Nucleus accumbens (tissue), 56 donors: ENCODE results near the gene NPPC.
"Not testable (repeated sequence)": the region's sequence is repeated elsewhere in the genome, so short reads cannot be mapped to it uniquely, and the experiment has no call there.

ENCODE experiments used
- DNase-seq, 56 donors: peaks; one replicate each; lab custom pipeline; 2025; lab: John Stamatoyannopoulos, UW

NPPC gene

GRCh38 chr2:231894566-231895380 is 31.4 kb downstream of the NPPC start:
- no peak for DNase-seq

GRCh38 chr2:231891514-231891905 is 34.7 kb downstream of the NPPC start:
- DNase-seq, result no peak

- no peak for DNase-seq
These were observed 35.2 kb downstream of the NPPC start for GRCh38 chr2:231890896-231891513.

- DNase-seq, result no peak
These were observed 38.4 kb downstream of the NPPC start for GRCh38 chr2:231887756-231888155.

GRCh38 chr2:231886071-231886681 is 40.0 kb downstream of the NPPC start:
- DNase-seq, result no peak

- no peak for DNase-seq
These were observed 41.6 kb downstream of the NPPC start for GRCh38 chr2:231884438-231885140.

GRCh38 chr2:231883468-231883881 is 42.7 kb downstream of the NPPC start:
- no peak for DNase-seq

- DNase-seq, result no peak
These were observed 43.5 kb downstream of the NPPC start for GRCh38 chr2:231882646-231883045.

GRCh38 chr2:231880371-231880770 is 45.8 kb downstream of the NPPC start:
- DNase-seq, result not testable (repeated sequence)

GRCh38 chr2:231879216-231879615 is 47.0 kb downstream of the NPPC start:
- no peak for DNase-seq

GRCh38 chr2:231877533-231878456 is 48.4 kb downstream of the NPPC start:
- DNase-seq, result no peak

- DNase-seq, result no peak
These were observed 51.3 kb downstream of the NPPC start for GRCh38 chr2:231874944-231875343.
